ENCODE results near the gene MED15.

- TF ChIP-seq CTCF (IDR thresholded peaks at IDR 0.05 in 8 of 11, conservative IDR thresholded peaks at IDR 0.05 in 3 of 11) (no peak), POLR2AphosphoS5 (IDR thresholded peaks at IDR 0.05) (no peak)
These were observed 10.0 kb downstream of the MED15 start for GRCh38 chr22:20517422-20517821.
